ENCODE measurements around the gene STAU1.

DNA sequence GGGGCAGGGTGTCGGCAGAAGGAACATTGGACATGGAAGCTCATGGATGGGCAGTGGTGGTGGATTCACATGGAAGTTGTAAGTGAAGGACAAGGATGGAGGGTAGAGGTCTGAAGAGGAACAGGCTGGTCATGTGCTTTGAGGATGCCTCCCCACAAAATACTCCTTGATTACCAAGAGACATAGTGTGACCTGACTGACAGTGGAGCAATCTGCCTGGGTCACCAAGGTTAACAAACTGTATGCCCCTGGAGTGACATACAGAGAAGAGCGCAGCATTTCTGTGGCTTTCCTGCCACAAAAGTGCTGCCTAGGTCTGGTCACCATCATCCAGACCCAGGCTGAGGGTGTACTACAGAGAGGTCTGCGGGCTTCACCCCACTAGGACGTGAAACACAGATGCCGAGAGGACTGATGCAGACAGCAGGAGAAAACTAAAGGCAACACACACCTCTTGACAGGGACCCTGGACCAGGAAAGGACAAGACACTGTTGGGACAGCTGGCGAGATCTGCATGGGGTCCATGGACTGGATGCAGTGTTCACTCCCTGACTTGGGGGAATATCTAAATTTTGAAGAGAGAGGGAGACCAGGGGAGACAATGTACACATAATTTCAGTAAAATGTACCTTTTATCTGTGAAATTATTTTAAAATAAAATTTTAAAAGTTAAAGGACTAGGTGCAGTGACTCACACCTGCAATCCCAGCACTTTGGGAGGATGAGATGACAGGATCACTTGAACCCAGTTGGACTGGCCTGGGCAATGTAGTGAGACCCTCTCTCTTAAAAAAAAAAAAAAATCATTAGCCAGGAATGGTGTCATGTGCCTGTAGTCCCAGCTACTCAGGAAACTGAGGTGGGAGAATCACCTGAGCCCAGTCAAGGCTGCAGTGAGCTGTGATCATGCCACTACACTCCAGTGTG is 77.1 kb downstream of the STAU1 start:
- TF ChIP-seq, protein P1, sequence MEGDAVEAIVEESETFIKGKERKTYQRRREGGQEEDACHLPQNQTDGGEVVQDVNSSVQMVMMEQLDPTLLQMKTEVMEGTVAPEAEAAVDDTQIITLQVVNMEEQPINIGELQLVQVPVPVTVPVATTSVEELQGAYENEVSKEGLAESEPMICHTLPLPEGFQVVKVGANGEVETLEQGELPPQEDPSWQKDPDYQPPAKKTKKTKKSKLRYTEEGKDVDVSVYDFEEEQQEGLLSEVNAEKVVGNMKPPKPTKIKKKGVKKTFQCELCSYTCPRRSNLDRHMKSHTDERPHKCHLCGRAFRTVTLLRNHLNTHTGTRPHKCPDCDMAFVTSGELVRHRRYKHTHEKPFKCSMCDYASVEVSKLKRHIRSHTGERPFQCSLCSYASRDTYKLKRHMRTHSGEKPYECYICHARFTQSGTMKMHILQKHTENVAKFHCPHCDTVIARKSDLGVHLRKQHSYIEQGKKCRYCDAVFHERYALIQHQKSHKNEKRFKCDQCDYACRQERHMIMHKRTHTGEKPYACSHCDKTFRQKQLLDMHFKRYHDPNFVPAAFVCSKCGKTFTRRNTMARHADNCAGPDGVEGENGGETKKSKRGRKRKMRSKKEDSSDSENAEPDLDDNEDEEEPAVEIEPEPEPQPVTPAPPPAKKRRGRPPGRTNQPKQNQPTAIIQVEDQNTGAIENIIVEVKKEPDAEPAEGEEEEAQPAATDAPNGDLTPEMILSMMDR (IDR thresholded peaks at IDR 0.05): no peak
- TF ChIP-seq POLR2A (IDR thresholded peaks at IDR 0.05): no peak
